CD4-positive, alpha-beta memory T cell (primary cell): ENCODE data around the gene STK17B. TPM values are rescaled to one million over a fixed set of nuclear protein-coding genes. Genes with fewer than 3 reads are reported as not detected.

Source experiments
- CTCF ChIA-PET: fragments of 350-600 bp; sonication (Branson Sonifier 250); formaldehyde crosslinking; loops from one replicate; lab custom pipeline; 2021; ENCODE audit warnings: inconsistent platforms; ENCODE audit not compliant: partially characterized antibody; lab: Charles Lee
- POLR2A ChIA-PET: fragments of 350-600 bp; sonication (Branson Sonifier 250); formaldehyde crosslinking; loops from one replicate; lab custom pipeline; 2021; ENCODE audit not compliant: partially characterized antibody; lab: Charles Lee
- DNase-seq, 5 donors: peaks; one replicate each; pipeline versions ENCODE4 v3.0.0 to v3.0.0-alpha.2; 2020 to 2022; ENCODE audit warnings: mixed read lengths in 1 of 5
- H3K27ac ChIP-seq: one replicate; pipeline ENCODE4 v1.7.0; 2013; ENCODE audit warnings: low read depth, low read length
- H3K27me3 ChIP-seq: 2 replicates; pipeline ENCODE4 v1.7.0; 2013; ENCODE audit warnings: mild to moderate bottlenecking, low read length, moderate library complexity; ENCODE audit not compliant: insufficient read depth
- H3K36me3 ChIP-seq: 2 replicates; pipeline ENCODE4 v1.7.0; 2013; ENCODE audit warnings: mild to moderate bottlenecking, low read length, moderate library complexity; ENCODE audit not compliant: insufficient read depth
- H3K4me1 ChIP-seq: 2 replicates; pipeline ENCODE4 v1.7.0; 2013; ENCODE audit warnings: mild to moderate bottlenecking, low read length, moderate library complexity; ENCODE audit not compliant: insufficient read depth
- H3K4me3 ChIP-seq, 2 donors: one replicate each; pipeline ENCODE4 v1.7.0; 2013; ENCODE audit warnings: low read length in 2 of 2, mild to moderate bottlenecking in 1 of 2
- H3K9me3 ChIP-seq, 2 donors: one replicate each; pipeline ENCODE4 v1.7.0; 2013; ENCODE audit warnings: low read length in 2 of 2, control low read depth in 1 of 2; ENCODE audit not compliant: control insufficient read depth in 1 of 2
- H3K27ac Mint-ChIP-seq, 7 donors: one replicate each; pipeline ENCODE4 v1.8.0; 2020 to 2021; ENCODE audit warnings: mixed read lengths in 7 of 7, mild to moderate bottlenecking in 6 of 7, inconsistent platforms in 3 of 7, moderate library complexity in 3 of 7
- H3K27me3 Mint-ChIP-seq, 2 donors: one replicate each; pipeline ENCODE4 v1.8.0; 2020 to 2021; ENCODE audit warnings: mixed read lengths in 2 of 2
- H3K36me3 Mint-ChIP-seq, 2 donors: one replicate each; pipeline ENCODE4 v1.8.0; 2020 to 2021; ENCODE audit warnings: mixed read lengths in 2 of 2, inconsistent platforms in 1 of 2, mild to moderate bottlenecking in 1 of 2
- H3K4me1 Mint-ChIP-seq, 4 donors: one replicate each; pipeline ENCODE4 v1.8.0; 2020 to 2021; ENCODE audit warnings: mixed read lengths in 4 of 4, mild to moderate bottlenecking in 1 of 4
- H3K4me3 Mint-ChIP-seq, 8 donors: one replicate each; pipeline ENCODE4 v1.8.0; 2020 to 2021; ENCODE audit warnings: mixed read lengths in 8 of 8, mild to moderate bottlenecking in 7 of 8, moderate library complexity in 6 of 8, inconsistent platforms in 3 of 8
- H3K9me3 Mint-ChIP-seq, 8 donors: one replicate each; pipeline ENCODE4 v1.8.0; 2020 to 2021; ENCODE audit warnings: mixed read lengths in 8 of 8, mild to moderate bottlenecking in 5 of 8, inconsistent platforms in 3 of 8, moderate library complexity in 1 of 8
- intact Hi-C: fragments of 100-400 bp; cut with micrococcal nuclease; formaldehyde crosslinking; loops from one replicate; pipeline ENCODE4 v1.15.1; 2023
- polyA plus RNA-seq, 2 donors: library from polyadenylated mRNA; unstranded; fragments of 300-500 nt; fragmentation: Illumina TruSeq; gene quantifications; one replicate each; pipeline ENCODE4 v1.2.3, GENCODE V29; 2021
- total RNA-seq, 2 experiments: library from RNA; stranded (reverse); gene quantifications; one replicate each; pipeline ENCODE4 v1.2.3, GENCODE V29; 2021

STK17B gene
- total and polyA plus RNA-seq, 4 experiments from 2014 or later, result 79.7 to 243 (median 163) TPM

- H3K4me1 Mint-ChIP-seq, result peaks cover 36 to 54% (median 42%) of the 10 kb centered on the region in 4 donors
- intact Hi-C loops, result loop anchor here (2.0 to 10.0 kb wide), 3 partner anchors 93 to 607 kb away; partner anchors contain the start of gene SLC39A10
- peak overlapping the region; percentile 89 to 97 (median 91) for H3K27ac Mint-ChIP-seq
- H3K9me3 Mint-ChIP-seq, result peaks cover 0 to 2% (median 0%) of the 10 kb centered on the region in 8 donors
- no peaks in the 10 kb centered on the region for H3K27me3 ChIP-seq
- no peaks in the 10 kb centered on the region for H3K9me3 ChIP-seq
- CTCF ChIA-PET, result interaction anchor here (0.9 to 3.5 kb wide), 5 partner anchors 23 to 105 kb away, joined by 3 to 33 read pairs (median 20); no protein-coding TSS in a partner anchor
- H3K36me3 Mint-ChIP-seq, result peaks cover 27 to 34% of the 10 kb centered on the region in 2 donors
- H3K4me1 ChIP-seq, result peaks cover 49% of the 10 kb centered on the region
- no peak for DNase-seq
- POLR2A ChIA-PET, result interaction anchor here (0.7 to 6.6 kb wide), 27 partner anchors 11 to 105 kb away, joined by 3 to 183 read pairs (median 27); partner anchors contain the start of gene DNAH7
- no peaks in the 10 kb centered on the region for H3K36me3 ChIP-seq
- H3K4me3 Mint-ChIP-seq, result peak overlapping the region; percentile 77 to 90 (median 82)
- H3K27me3 Mint-ChIP-seq, result no peaks in the 10 kb centered on the region
- H3K27ac ChIP-seq, result peak overlapping the region; percentile 83
- peak overlapping the region; percentile 72 to 87 for H3K4me3 ChIP-seq
Measured at GRCh38 chr2:196171946-196172345, 568 bp upstream of the STK17B start.

GRCh38 chr2:196170606-196171247 is 651 bp downstream of the STK17B start:
- no peaks in the 10 kb centered on the region for H3K27me3 Mint-ChIP-seq
- ChIA-PET POLR2A (interaction anchor here (0.8 to 6.6 kb wide), 37 partner anchors 8 to 1329 kb away, joined by 3 to 183 read pairs (median 15); partner anchors contain the start of genes DNAH7, HSPD1, HSPE1 and SLC39A10), CTCF (interaction anchor here (0.8 to 3.5 kb wide), 16 partner anchors 9 to 609 kb away, joined by 3 to 33 read pairs (median 6); no protein-coding TSS in a partner anchor)
- H3K9me3 ChIP-seq, result no peaks in the 10 kb centered on the region
- H3K27me3 ChIP-seq, result no peaks in the 10 kb centered on the region
- peak overlapping the region; percentile 91 to 99 (median 96) for H3K4me3 Mint-ChIP-seq
- H3K36me3 ChIP-seq, result peaks cover 6% of the 10 kb centered on the region
- peak; percentile 68 to 78 (median 71) for DNase-seq
- H3K4me1 Mint-ChIP-seq, result peaks cover 32 to 52% (median 39%) of the 10 kb centered on the region in 4 donors
- peaks cover 37 to 42% of the 10 kb centered on the region in 2 donors for H3K36me3 Mint-ChIP-seq
- H3K9me3 Mint-ChIP-seq, result peaks cover 0 to 2% (median 0%) of the 10 kb centered on the region in 8 donors
- intact Hi-C loops, result loop anchor here (1.0 to 10.0 kb wide), 10 partner anchors 10 to 606 kb away; partner anchors contain the start of gene SLC39A10
- peaks cover 47% of the 10 kb centered on the region for H3K4me1 ChIP-seq
- H3K4me3 ChIP-seq, result peak overlapping the region; percentile 86 to 88
- peak overlapping the region; percentile 94 to 98 (median 96) for H3K27ac Mint-ChIP-seq
- H3K27ac ChIP-seq, result peak overlapping the region; percentile 92

- Histone ChIP-seq H3K36me3 (peaks cover 9% of the 10 kb centered on the region), H3K4me1 (peaks cover 47% of the 10 kb centered on the region), H3K27me3 (no peaks in the 10 kb centered on the region), H3K27ac (peak overlapping the region; percentile 92), H3K4me3 (peak overlapping the region; percentile 86 to 88), H3K9me3 (no peaks in the 10 kb centered on the region)
- POLR2A ChIA-PET, result interaction anchor here (0.8 to 6.6 kb wide), 34 partner anchors 8 to 1330 kb away, joined by 3 to 183 read pairs (median 20); partner anchors contain the start of genes DNAH7, HSPD1, HSPE1 and SLC39A10
- peak; percentile 69 to 78 (median 74) for DNase-seq
- H3K27me3 Mint-ChIP-seq, result no peaks in the 10 kb centered on the region
- intact Hi-C loops, result loop anchor here (1.0 to 10.0 kb wide), 10 partner anchors 10 to 605 kb away; partner anchors contain the start of gene SLC39A10
- H3K4me3 Mint-ChIP-seq, result peak overlapping the region; percentile 90 to 99 (median 96)
- H3K9me3 Mint-ChIP-seq, result peaks cover 0 to 2% (median 0%) of the 10 kb centered on the region in 8 donors
- CTCF ChIA-PET, result interaction anchor here (0.8 to 3.5 kb wide), 15 partner anchors 8 to 609 kb away, joined by 3 to 33 read pairs (median 6); no protein-coding TSS in a partner anchor
- peak overlapping the region; percentile 93 to 98 (median 96) for H3K27ac Mint-ChIP-seq
- H3K4me1 Mint-ChIP-seq, result peaks cover 34 to 56% (median 42%) of the 10 kb centered on the region in 4 donors
- peaks cover 41 to 47% of the 10 kb centered on the region in 2 donors for H3K36me3 Mint-ChIP-seq
Measured at GRCh38 chr2:196170213-196170605, 1.2 kb downstream of the STK17B start.

GRCh38 chr2:196169516-196169915 is 1.9 kb downstream of the STK17B start:
- Mint-ChIP-seq H3K36me3 (peaks cover 47 to 52% of the 10 kb centered on the region in 2 donors), H3K4me3 (peak overlapping the region; percentile 90 to 99 (median 96)), H3K27ac (peak overlapping the region; percentile 93 to 98 (median 96)), H3K27me3 (no peaks in the 10 kb centered on the region), H3K9me3 (peaks cover 0 to 2% (median 0%) of the 10 kb centered on the region in 8 donors), H3K4me1 (peaks cover 33 to 59% (median 42%) of the 10 kb centered on the region in 4 donors)
- peak overlapping the region; percentile 86 to 88 for H3K4me3 ChIP-seq
- H3K36me3 ChIP-seq, result peaks cover 9% of the 10 kb centered on the region
- CTCF ChIA-PET, result interaction anchor here (1.0 to 3.5 kb wide), 14 partner anchors 10 to 608 kb away, joined by 3 to 33 read pairs (median 6); no protein-coding TSS in a partner anchor
- peaks cover 46% of the 10 kb centered on the region for H3K4me1 ChIP-seq
- peak in 1 of 5 donors; percentile 32 for DNase-seq
- H3K9me3 ChIP-seq, result no peaks in the 10 kb centered on the region
- POLR2A ChIA-PET, result interaction anchor here (1.1 to 6.6 kb wide), 26 partner anchors 9 to 107 kb away, joined by 3 to 183 read pairs (median 28); no protein-coding TSS in a partner anchor
- peak overlapping the region; percentile 92 for H3K27ac ChIP-seq
- intact Hi-C loops, result loop anchor here (10.0 kb wide), 1 partner anchor 1025 kb away; no protein-coding TSS in a partner anchor
- H3K27me3 ChIP-seq, result no peaks in the 10 kb centered on the region

GRCh38 chr2:196168181-196168580 is 3.2 kb downstream of the STK17B start:
- Mint-ChIP-seq H3K27ac (peak overlapping the region; percentile 77 to 97 (median 93)), H3K36me3 (peaks cover 52 to 56% of the 10 kb centered on the region in 2 donors), H3K4me1 (peaks cover 22 to 56% (median 32%) of the 10 kb centered on the region in 4 donors), H3K4me3 (peak overlapping the region; percentile 90 to 99 (median 96)), H3K9me3 (peaks cover 0 to 2% (median 0%) of the 10 kb centered on the region in 8 donors), H3K27me3 (no peaks in the 10 kb centered on the region)
- Histone ChIP-seq H3K27ac (peak overlapping the region; percentile 92), H3K4me1 (peaks cover 45% of the 10 kb centered on the region), H3K27me3 (no peaks in the 10 kb centered on the region), H3K9me3 (no peaks in the 10 kb centered on the region), H3K4me3 (peak overlapping the region; percentile 77 to 86), H3K36me3 (peaks cover 9% of the 10 kb centered on the region)
- intact Hi-C loops, result loop anchor here (10.0 kb wide), 1 partner anchor 1027 kb away; no protein-coding TSS in a partner anchor
- peak in 1 of 5 donors; percentile 21 for DNase-seq
- ChIA-PET POLR2A (interaction anchor here (1.0 to 12.1 kb wide), 19 partner anchors 8 to 510 kb away, joined by 3 to 194 read pairs (median 23); partner anchors contain the start of gene SLC39A10), CTCF (interaction anchor here (1.2 to 11.8 kb wide), 7 partner anchors 9 to 109 kb away, joined by 3 to 93 read pairs (median 19); no protein-coding TSS in a partner anchor)

GRCh38 chr2:196167666-196168065 is 3.7 kb downstream of the STK17B start:
- peaks cover 12% of the 10 kb centered on the region for H3K36me3 ChIP-seq
- DNase-seq, result peak in 1 of 5 donors; percentile 12
- Mint-ChIP-seq H3K4me1 (peaks cover 20 to 56% (median 31%) of the 10 kb centered on the region in 4 donors), H3K36me3 (peaks cover 57 to 60% of the 10 kb centered on the region in 2 donors), H3K27ac (peak overlapping the region; percentile 77 to 97 (median 93)), H3K27me3 (no peaks in the 10 kb centered on the region), H3K4me3 (peak overlapping the region; percentile 90 to 99 (median 96)), H3K9me3 (peaks cover 0 to 2% (median 0%) of the 10 kb centered on the region in 8 donors)
- H3K4me1 ChIP-seq, result peaks cover 45% of the 10 kb centered on the region
- POLR2A ChIA-PET, result interaction anchor here (1.0 to 12.1 kb wide), 24 partner anchors 9 to 510 kb away, joined by 3 to 194 read pairs (median 13); partner anchors contain the start of gene SLC39A10
- H3K9me3 ChIP-seq, result no peaks in the 10 kb centered on the region
- H3K4me3 ChIP-seq, result peak overlapping the region; percentile 77 to 86
- H3K27me3 ChIP-seq, result no peaks in the 10 kb centered on the region
- intact Hi-C loops, result loop anchor here (2.0 to 10.0 kb wide), 2 partner anchors 17 to 1027 kb away; no protein-coding TSS in a partner anchor
- H3K27ac ChIP-seq, result peak overlapping the region; percentile 92
- CTCF ChIA-PET, result interaction anchor here (0.6 to 11.8 kb wide), 11 partner anchors 9 to 110 kb away, joined by 3 to 93 read pairs (median 8); no protein-coding TSS in a partner anchor
